K562 (cell line): ENCODE results near the gene FKBP15.

Source experiments
- ADNP ChIP-seq: fragments of 200-800 bp; sonication (Bioruptor generic); IDR thresholded peaks from 2 replicates; pipeline ENCODE4 v1.6.1; 2016; ENCODE audit warnings: missing genetic modification characterization, missing compliant biosample characterization
- ARHGAP35 ChIP-seq: fragments of 450-650 bp; IDR thresholded peaks from 2 replicates; pipeline ENCODE4 v1.6.1; 2018; ENCODE audit not compliant: partially characterized antibody
- CTCF ChIP-seq, 3 experiments: IDR thresholded peaks in 2 of 3; conservative IDR thresholded peaks in 1 of 3; 2 replicates each; pipeline ENCODE4 v1.5.1; 2011 to 2012; ENCODE audit warnings: low read length in 3 of 3, mild to moderate bottlenecking in 3 of 3, control low read depth in 2 of 3, improper control_type of control experiment in 1 of 3, inconsistent platforms in 1 of 3, low read depth in 1 of 3, mixed read lengths in 1 of 3, moderate library complexity in 1 of 3; ENCODE audit not compliant: insufficient read depth in 2 of 3
- EP300 ChIP-seq: IDR thresholded peaks from 2 replicates; pipeline ENCODE4 v1.6.1; 2012; ENCODE audit warnings: low read length, improper control_type of control experiment
- EZH2 ChIP-seq: IDR thresholded peaks from 2 replicates; pipeline ENCODE4 v1.6.1; 2012; ENCODE audit warnings: low read depth, mild to moderate bottlenecking, inconsistent platforms, low read length, borderline replicate concordance
- FOXA1 ChIP-seq: fragments of 450-650 bp; IDR thresholded peaks from 2 replicates; pipeline ENCODE4 v1.6.1; 2016; ENCODE audit warnings: mild to moderate bottlenecking, borderline replicate concordance
- KLF6 ChIP-seq: fragments of 250-450 bp; sonication (Bioruptor Pico); IDR thresholded peaks from 2 replicates; pipeline ENCODE4 v1.4.0; 2020; ENCODE audit warnings: mild to moderate bottlenecking, moderate library complexity, borderline replicate concordance
- MAX ChIP-seq: sonication (generic); formaldehyde crosslinking; IDR thresholded peaks from 2 replicates; pipeline ENCODE4 v1.9.0; 2022; ENCODE audit warnings: mild to moderate bottlenecking, missing genetic modification reagents
- NR3C1 ChIP-seq: sonication (generic); formaldehyde crosslinking; IDR thresholded peaks from 2 replicates; pipeline ENCODE4 v1.8.1; 2022; ENCODE audit warnings: missing genetic modification reagents
- THRA ChIP-seq: fragments of 450-650 bp; IDR thresholded peaks from 2 replicates; pipeline ENCODE4 v1.6.1; 2017; ENCODE audit warnings: mild to moderate bottlenecking, moderate library complexity

- TF ChIP-seq EP300: no peak
- no peak for TF ChIP-seq ARHGAP35
- TF ChIP-seq CTCF (IDR thresholded peaks at IDR 0.05 in 2 of 3, conservative IDR thresholded peaks at IDR 0.05 in 1 of 3; ENCODE audit: insufficient read depth in 2 of 3, low read depth in 1 of 3, low read length in 3 of 3): no peak
- TF ChIP-seq NR3C1 (CRISPR knock-in tag): no peak
- no peak for TF ChIP-seq MAX
- no peak for TF ChIP-seq FOXA1
- TF ChIP-seq KLF6: no peak
- no peak for TF ChIP-seq ADNP (tag)
- TF ChIP-seq THRA: no peak
- TF ChIP-seq EZH2: no peak
Observed at GRCh38 chr9:113184539-113184938, 36.5 kb downstream of the FKBP15 start.
